Vagina (tissue), 2 donors: ENCODE data around the gene TLCD1. TPM values are rescaled to one million over a fixed set of nuclear protein-coding genes. Genes with fewer than 3 reads are reported as not detected.

Experiments
- DNase-seq, 2 donors: peaks; one replicate each; pipeline ENCODE4 v3.0.0-alpha.2; 2017; ENCODE audit errors: extremely low spot score in 2 of 2
- H3K27ac ChIP-seq: fragments of 200-600 bp; sonication (generic); one replicate; pipeline ENCODE4 v1.5.1; 2019
- H3K27me3 ChIP-seq: fragments of 200-600 bp; sonication (generic); one replicate; pipeline ENCODE4 v1.5.1; 2019
- H3K36me3 ChIP-seq, 2 donors: fragments of 200-600 bp; sonication (generic); one replicate each; pipeline ENCODE4 v1.5.1; 2017 to 2019
- H3K4me1 ChIP-seq: fragments of 200-600 bp; sonication (generic); one replicate; pipeline ENCODE4 v1.5.1; 2019
- H3K4me3 ChIP-seq, 2 donors: fragments of 200-600 bp; sonication (generic); 1 replicate in 1 of 2; 2 replicates in 1 of 2; pipeline ENCODE4 v1.5.1; 2016 to 2019
- H3K9me3 ChIP-seq: fragments of 200-600 bp; sonication (generic); one replicate; pipeline ENCODE4 v1.5.1; 2019
- POLR2A ChIP-seq, 2 donors: fragments of 450-650 bp; IDR thresholded peaks; one replicate each; pipeline ENCODE4 v1.6.1; 2017; ENCODE audit warnings: antibody characterized with exemption in 2 of 2, mild to moderate bottlenecking in 2 of 2, moderate library complexity in 2 of 2
- POLR2AphosphoS5 ChIP-seq, 2 donors: sonication (generic); formaldehyde crosslinking; IDR thresholded peaks; one replicate each; pipeline ENCODE4 v1.9.0; 2017; ENCODE audit warnings: antibody characterized with exemption in 2 of 2, mild to moderate bottlenecking in 2 of 2, low read depth in 1 of 2; ENCODE audit not compliant: insufficient read depth in 1 of 2
- intact Hi-C: fragments of 100-400 bp; cut with DNase I; formaldehyde crosslinking; loops from one replicate; pipeline ENCODE4 v1.15.1; 2023
- total RNA-seq: library from RNA; depleted of rRNA; stranded (reverse); fragments of >200 nt; gene quantifications from one replicate; pipeline ENCODE4 v1.2.3, GENCODE V29; 2016
- TF ChIP-seq, protein P1 (sequence below), 3 experiments: fragments of 450-650 bp in 2 of 3; fragments of 200-600 bp in 1 of 3; sonication (generic) in 1 of 3; IDR thresholded peaks; one replicate each; pipeline ENCODE4 v1.5.1; 2017 to 2019; ENCODE audit warnings: antibody characterized with exemption in 3 of 3, mild to moderate bottlenecking in 2 of 3, moderate library complexity in 2 of 3

Gene TLCD1
- total RNA-seq, 1 donor from 2014 or later: 2.9 TPM

GRCh38 chr17:28763137-28763799 is 37.2 kb upstream of the TLCD1 start:
- Histone ChIP-seq H3K27me3 (no peaks in the 10 kb centered on the region), H3K36me3 (peaks cover 0 to 27% of the 10 kb centered on the region in 2 donors), H3K27ac (no peak overlapping the region), H3K4me3 (no peak overlapping the region), H3K4me1 (no peaks in the 10 kb centered on the region), H3K9me3 (no peaks in the 10 kb centered on the region)
- TF ChIP-seq, protein P1, sequence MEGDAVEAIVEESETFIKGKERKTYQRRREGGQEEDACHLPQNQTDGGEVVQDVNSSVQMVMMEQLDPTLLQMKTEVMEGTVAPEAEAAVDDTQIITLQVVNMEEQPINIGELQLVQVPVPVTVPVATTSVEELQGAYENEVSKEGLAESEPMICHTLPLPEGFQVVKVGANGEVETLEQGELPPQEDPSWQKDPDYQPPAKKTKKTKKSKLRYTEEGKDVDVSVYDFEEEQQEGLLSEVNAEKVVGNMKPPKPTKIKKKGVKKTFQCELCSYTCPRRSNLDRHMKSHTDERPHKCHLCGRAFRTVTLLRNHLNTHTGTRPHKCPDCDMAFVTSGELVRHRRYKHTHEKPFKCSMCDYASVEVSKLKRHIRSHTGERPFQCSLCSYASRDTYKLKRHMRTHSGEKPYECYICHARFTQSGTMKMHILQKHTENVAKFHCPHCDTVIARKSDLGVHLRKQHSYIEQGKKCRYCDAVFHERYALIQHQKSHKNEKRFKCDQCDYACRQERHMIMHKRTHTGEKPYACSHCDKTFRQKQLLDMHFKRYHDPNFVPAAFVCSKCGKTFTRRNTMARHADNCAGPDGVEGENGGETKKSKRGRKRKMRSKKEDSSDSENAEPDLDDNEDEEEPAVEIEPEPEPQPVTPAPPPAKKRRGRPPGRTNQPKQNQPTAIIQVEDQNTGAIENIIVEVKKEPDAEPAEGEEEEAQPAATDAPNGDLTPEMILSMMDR (IDR thresholded peaks at IDR 0.05): no peak
- no peak for TF ChIP-seq POLR2A (IDR thresholded peaks at IDR 0.05)
- no peak for TF ChIP-seq POLR2AphosphoS5 (IDR thresholded peaks at IDR 0.05; ENCODE audit: insufficient read depth in 1 of 2, low read depth in 1 of 2)
- intact Hi-C loops: loop anchor here (5.0 kb wide), 1 partner anchor 134 kb away; the partner anchor contains the start of gene FLOT2
- no peak for DNase-seq

- DNase-seq: no peak
- intact Hi-C loops: loop anchor here (5.0 kb wide), 1 partner anchor 136 kb away; the partner anchor contains the start of gene FLOT2
- H3K27ac ChIP-seq: no peak overlapping the region
Measured at GRCh38 chr17:28760601-28761562, 34.8 kb upstream of the TLCD1 start.

GRCh38 chr17:28759256-28759865 is 33.3 kb upstream of the TLCD1 start:
- Histone ChIP-seq H3K4me3 (no peak overlapping the region), H3K9me3 (no peaks in the 10 kb centered on the region), H3K4me1 (no peaks in the 10 kb centered on the region), H3K36me3 (peaks cover 0 to 20% of the 10 kb centered on the region in 2 donors), H3K27ac (no peak overlapping the region), H3K27me3 (no peaks in the 10 kb centered on the region)
- TF ChIP-seq POLR2AphosphoS5 (IDR thresholded peaks at IDR 0.05; ENCODE audit: insufficient read depth in 1 of 2, low read depth in 1 of 2): no peak
- TF ChIP-seq, protein P1 (IDR thresholded peaks at IDR 0.05): no peak
- TF ChIP-seq POLR2A (IDR thresholded peaks at IDR 0.05): no peak
- intact Hi-C loops: no loop called here
- no peak for DNase-seq

More at GRCh38 chr17:28760601-28761562, 34.8 kb upstream of the TLCD1 start:
- Histone ChIP-seq H3K4me1 (no peaks in the 10 kb centered on the region), H3K4me3 (no peak overlapping the region), H3K27me3 (no peaks in the 10 kb centered on the region), H3K9me3 (no peaks in the 10 kb centered on the region), H3K36me3 (peaks cover 0 to 20% of the 10 kb centered on the region in 2 donors)
- no peak for TF ChIP-seq POLR2AphosphoS5 (IDR thresholded peaks at IDR 0.05; ENCODE audit: insufficient read depth in 1 of 2, low read depth in 1 of 2)
- TF ChIP-seq, protein P1 (IDR thresholded peaks at IDR 0.05): no peak
- no peak for TF ChIP-seq POLR2A (IDR thresholded peaks at IDR 0.05)

DNA sequence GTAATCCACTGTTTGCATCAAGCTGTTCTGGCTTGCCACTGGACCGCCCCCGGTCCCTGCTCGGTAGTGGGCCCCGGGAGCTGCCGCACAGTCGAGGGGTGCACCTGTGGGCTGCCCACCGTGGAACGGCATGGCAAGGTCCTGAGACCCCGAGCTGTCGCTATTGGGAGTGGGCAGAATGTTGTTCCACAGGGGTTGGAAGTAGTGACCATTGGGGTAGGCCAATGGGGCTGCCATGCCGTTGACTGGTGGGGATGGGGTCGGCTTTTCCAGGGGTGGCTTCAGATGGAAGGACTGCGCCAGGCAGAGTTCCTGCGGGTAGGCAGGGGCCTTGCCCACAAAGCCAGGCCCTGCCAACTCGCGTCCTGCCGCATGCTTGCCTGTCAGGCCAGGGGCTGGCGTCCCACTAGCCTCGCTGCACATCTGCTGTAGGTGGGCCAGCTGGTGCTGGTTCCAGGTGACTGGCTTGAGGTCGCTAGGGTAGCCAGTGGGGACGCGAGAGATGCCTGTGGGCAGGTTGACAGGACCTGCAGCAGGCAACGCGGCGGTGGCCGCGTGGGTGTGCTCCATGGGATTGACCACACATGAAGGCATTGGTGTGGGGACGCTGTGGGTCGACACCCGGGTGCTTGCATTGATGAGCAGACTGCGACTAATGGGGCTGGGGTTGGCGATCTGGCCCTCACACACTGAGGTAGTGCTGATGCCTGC is 32.5 kb upstream of the TLCD1 start:
- DNase-seq: no peak
- H3K27me3 ChIP-seq: no peaks in the 10 kb centered on the region
- H3K4me1 ChIP-seq: no peaks in the 10 kb centered on the region
- TF ChIP-seq, protein P1 (IDR thresholded peaks at IDR 0.05): no peak
- no peak for TF ChIP-seq POLR2A (IDR thresholded peaks at IDR 0.05)
- no peak for TF ChIP-seq POLR2AphosphoS5 (IDR thresholded peaks at IDR 0.05; ENCODE audit: insufficient read depth in 1 of 2, low read depth in 1 of 2)
- no peak overlapping the region for H3K27ac ChIP-seq
- H3K36me3 ChIP-seq: peaks cover 0 to 20% of the 10 kb centered on the region in 2 donors
- intact Hi-C loops: no loop called here
- H3K9me3 ChIP-seq: no peaks in the 10 kb centered on the region
- no peak overlapping the region for H3K4me3 ChIP-seq
